HEK293 (cell line): Measurements from ENCODE around the gene FEZF1.

Source experiments
- CTCF ChIP-seq: fragments of 450-650 bp; formaldehyde crosslinking; IDR thresholded peaks from 2 replicates; pipeline ENCODE4 v1.5.1; 2016; ENCODE audit warnings: missing biosample characterization, missing genetic modification characterization
- YY1 ChIP-seq: fragments of 450-650 bp; formaldehyde crosslinking; IDR thresholded peaks from 2 replicates; pipeline ENCODE4 v1.5.1; 2018; ENCODE audit warnings: missing biosample characterization, missing genetic modification characterization
- ZFP37 ChIP-seq: fragments of 450-650 bp; formaldehyde crosslinking; IDR thresholded peaks from 2 replicates; pipeline ENCODE4 v1.5.1; 2016; ENCODE audit warnings: missing biosample characterization, missing genetic modification characterization
- ZNF140 ChIP-seq: fragments of 450-650 bp; formaldehyde crosslinking; IDR thresholded peaks from 2 replicates; pipeline ENCODE4 v1.5.1; 2016; ENCODE audit warnings: missing biosample characterization, missing genetic modification characterization

GRCh38 chr7:122261016-122261415 is 43.5 kb downstream of the FEZF1 start:
- TF ChIP-seq YY1 (tag by site-specific recombination) (no peak), CTCF (tag by site-specific recombination) (no peak), ZNF140 (tag by site-specific recombination) (no peak), ZFP37 (tag by site-specific recombination) (no peak)
